ENCODE results near the gene CYB5D1.

- TF ChIP-seq CTCF (IDR thresholded peaks at IDR 0.05) (no peak), EP300 (IDR thresholded peaks at IDR 0.05) (no peak)
Observed at GRCh38 chr17:7875804-7876370, 18.1 kb downstream of the CYB5D1 start.

Measured in tibial nerve (tissue), 4 donors.